Activated CD4-positive, alpha-beta T cell treated with anti-CD3 and anti-CD28 coated beads for 24 hours (primary cell): ENCODE measurements around the gene SSNA1.
A peak's percentile ranks its signal among the peaks of the same experiment; 100 is the strongest.

ENCODE experiments used
- DNase-seq, 2 donors: peaks; one replicate each; pipeline ENCODE4 v3.0.0-alpha.2; 2020; ENCODE audit warnings: low read depth in 2 of 2

SSNA1 gene, protein sequence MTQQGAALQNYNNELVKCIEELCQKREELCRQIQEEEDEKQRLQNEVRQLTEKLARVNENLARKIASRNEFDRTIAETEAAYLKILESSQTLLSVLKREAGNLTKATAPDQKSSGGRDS

DNA sequence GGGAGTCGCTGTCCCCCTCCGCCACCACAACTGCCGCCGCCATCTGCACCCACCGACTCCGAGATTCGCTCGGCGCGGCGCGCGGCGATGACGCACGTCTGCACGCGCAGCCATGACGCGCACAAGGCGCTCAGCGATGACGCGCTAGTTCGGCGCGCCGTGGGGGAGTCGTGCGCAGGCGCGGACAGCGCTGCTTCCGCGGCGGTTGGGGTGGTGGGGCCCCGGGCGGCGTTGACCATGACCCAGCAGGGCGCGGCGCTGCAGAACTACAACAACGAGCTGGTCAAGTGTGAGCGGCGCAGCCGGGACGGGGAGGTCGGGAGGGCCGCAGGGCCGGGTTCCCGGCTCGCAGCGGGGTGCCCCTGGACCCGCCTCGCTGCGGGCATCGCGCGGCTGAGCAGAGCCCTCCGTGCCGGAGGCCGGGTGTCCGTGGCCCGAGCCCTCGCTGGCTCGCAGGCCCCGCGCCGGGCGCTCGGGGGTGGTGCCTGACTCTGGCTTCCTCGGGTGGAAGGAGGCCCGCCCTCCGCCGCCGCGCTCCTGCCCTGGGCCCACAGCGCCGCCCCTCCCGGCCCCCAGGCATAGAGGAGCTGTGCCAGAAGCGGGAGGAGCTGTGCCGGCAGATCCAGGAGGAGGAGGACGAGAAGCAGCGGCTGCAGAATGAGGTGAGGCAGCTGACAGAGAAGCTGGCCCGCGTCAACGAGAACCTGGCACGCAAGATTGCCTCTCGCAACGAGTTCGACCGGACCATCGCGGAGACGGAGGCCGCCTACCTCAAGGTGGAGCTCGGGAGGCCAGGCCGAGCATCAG lies at the start of gene SSNA1, which contains the start of gene ANAPC2:
TSS of gene SSNA1 (plus strand) at position 187 of the 807 bp plus-strand sequence. CDS start at position 238, 51 bp downstream.
TSS of gene ANAPC2 (minus strand) at position 71 of the 807 bp plus-strand sequence. CDS start at position 43, 28 bp downstream.
- DNase-seq, result peak; percentile 88 to 90

DNA sequence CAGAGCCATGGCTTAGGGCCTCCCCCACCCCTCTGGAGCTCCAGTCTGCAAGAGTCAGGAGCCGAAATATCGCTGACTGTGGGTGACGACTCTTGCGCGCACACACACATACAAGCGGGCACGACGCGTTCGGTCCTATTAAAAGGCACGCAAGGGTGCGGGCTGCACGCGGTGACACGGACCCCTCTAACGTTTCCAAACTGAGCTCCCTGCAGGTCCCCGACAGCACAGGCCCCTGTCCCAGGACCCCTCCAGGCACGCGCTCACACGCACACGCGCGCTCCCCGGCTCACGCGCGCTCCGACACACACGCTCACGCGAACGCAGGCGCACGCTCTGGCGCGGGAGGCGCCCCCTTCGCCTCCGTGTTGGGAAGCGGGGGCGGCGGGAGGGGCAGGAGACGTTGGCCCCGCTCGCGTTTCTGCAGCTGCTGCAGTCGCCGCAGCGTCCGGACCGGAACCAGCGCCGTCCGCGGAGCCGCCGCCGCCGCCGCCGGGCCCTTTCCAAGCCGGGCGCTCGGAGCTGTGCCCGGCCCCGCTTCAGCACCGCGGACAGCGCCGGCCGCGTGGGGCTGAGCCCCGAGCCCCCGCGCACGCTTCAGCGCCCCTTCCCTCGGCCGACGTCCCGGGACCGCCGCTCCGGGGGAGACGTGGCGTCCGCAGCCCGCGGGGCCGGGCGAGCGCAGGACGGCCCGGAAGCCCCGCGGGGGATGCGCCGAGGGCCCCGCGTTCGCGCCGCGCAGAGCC lies 49.6 kb upstream of the SSNA1 start, which contains the start of gene GRIN1:
TSS of gene GRIN1 (plus strand) at position 433 of the 746 bp plus-strand sequence. CDS start 333 bp downstream, outside the sequence.
- no peak for DNase-seq

DNA sequence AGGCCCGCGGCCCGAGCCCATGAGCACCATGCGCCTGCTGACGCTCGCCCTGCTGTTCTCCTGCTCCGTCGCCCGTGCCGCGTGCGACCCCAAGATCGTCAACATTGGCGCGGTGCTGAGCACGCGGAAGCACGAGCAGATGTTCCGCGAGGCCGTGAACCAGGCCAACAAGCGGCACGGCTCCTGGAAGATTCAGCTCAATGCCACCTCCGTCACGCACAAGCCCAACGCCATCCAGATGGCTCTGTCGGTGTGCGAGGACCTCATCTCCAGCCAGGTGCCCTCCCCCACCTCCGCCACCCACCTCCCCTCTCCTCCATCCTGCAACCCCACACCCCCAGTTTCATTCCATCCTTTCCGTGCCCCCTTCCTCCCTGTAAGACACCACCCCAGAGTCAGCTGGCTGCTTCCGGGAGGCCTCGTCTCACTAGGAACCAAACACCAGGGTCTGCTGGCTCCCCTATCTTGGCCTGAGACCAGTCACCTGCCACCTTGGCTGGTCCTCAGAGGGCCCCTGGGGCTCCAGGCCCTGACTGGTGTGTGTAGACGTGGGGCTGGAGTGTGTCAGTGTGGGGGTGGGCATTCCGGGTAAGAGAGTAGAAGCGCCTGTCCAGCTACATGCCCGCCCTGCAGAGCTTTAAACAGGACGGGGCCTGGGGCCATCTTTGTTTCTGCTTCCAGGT lies 48.9 kb upstream of the SSNA1 start:
- no peak for DNase-seq

GRCh38 chr9:137140151-137141012 lies 48.1 kb upstream of the SSNA1 start:
- DNase-seq, result no peak

DNA sequence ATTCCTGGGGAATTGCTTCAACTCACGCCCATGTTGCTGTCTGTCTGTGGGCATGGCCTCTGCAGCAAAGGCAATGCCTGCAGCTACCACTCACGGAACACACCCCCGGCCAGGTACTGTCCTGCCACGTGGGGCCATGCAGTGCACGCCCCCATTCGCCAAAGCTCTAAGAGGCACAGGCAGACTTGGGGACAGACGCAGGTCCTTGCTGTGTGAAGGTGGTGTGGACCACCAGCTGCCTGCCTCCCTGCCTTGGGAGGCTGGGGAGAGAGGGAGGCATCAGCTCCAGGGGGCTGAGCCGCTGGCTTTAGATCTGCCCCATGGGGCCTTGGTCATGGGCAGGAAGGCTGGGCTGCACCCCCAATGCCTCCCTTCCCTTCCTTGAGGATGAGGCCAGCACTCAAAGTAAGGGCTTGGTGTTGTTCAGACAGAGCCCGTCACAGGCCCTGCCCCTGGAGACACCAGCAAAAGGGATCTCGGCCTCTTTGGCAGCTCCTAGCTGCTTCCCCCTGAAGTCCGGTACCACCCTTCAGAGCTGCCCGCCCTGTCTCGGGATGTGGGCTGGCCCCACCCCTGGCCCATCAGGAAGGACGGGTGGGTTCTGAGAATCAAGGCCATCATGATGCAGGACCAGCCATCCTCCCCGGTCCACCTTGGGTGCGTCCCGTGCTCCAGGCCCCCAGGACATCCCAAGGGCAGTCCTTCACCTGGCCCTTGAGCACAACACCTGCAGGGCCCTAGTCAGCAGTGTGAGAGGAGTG lies 47.2 kb upstream of the SSNA1 start:
- DNase-seq, result no peak

GRCh38 chr9:137141976-137142936 lies 46.2 kb upstream of the SSNA1 start:
- DNase-seq, result no peak

DNA sequence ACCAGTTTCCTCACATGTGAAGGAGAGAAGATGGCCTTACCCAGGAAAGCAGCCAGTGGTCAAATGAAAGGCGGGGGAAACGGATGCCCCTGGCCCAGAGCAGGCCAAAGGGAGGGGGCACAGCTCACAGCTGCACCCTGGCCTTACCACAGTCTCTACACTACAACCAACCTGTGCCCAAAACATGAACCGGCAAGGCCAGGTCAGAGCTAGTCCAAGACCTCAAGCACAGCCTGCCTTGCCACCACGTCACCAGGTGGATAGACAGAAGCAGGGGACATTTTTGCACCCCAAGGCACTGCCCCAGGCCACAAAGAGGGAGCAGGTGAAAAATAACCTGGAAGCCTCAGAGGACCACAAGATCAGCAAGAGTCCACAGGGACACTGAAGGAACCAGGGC lies 45.0 kb upstream of the SSNA1 start:
- DNase-seq, result no peak

- no peak for DNase-seq
Observed at GRCh38 chr9:137145731-137146526, 42.5 kb upstream of the SSNA1 start.

DNA sequence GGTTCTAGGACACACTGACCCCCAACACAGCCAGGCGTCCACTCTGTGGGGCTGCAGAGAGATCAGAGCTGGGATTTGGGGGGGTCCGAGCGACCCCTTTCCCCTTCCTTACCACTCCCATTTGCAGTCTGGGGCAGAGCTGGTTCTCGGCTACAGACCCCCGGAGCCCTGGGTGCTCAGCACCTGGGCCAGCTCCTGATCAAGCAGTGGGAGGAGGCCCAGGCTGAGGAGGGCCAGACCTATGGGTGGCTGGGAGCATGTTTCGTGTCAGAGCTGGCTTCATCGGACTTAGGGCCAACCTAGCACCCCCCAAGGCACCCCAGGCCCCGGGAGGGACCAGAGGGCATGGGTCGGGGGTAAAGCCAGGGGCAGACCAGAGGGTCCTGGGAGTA lies 42.0 kb upstream of the SSNA1 start:
- no peak for DNase-seq

DNA sequence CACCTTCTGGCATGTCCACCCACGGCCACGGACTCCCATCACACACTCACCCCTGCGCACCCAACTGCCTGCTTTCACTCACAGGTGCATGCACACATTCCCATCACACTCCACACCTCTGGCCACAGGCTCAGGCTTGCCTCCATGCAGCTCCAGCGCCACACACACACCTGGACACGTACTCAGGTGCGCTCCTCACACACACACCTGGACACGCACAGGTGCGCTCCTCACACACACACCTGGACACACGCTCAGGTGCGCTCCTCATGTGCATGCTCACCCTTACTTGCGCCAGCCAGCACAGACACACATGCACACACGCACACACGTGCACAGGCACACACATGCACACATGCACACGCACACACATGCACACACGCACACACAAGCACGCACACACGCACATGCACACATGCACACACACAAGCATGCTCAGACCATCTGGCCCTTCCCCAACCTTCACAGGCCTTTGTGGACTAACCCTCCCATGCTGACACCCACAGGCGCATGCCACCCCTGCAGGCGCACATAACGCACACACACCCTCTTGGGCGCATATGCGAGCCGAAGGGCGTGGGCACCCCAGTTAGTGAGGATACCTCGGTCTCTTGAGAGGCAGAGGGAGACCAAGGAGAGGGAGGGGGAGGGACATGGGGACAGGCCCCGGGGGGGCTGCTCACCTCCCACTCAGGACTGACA lies 41.2 kb upstream of the SSNA1 start:
- no peak for DNase-seq

GRCh38 chr9:137147793-137148160 lies 40.7 kb upstream of the SSNA1 start:
- no peak for DNase-seq

DNA sequence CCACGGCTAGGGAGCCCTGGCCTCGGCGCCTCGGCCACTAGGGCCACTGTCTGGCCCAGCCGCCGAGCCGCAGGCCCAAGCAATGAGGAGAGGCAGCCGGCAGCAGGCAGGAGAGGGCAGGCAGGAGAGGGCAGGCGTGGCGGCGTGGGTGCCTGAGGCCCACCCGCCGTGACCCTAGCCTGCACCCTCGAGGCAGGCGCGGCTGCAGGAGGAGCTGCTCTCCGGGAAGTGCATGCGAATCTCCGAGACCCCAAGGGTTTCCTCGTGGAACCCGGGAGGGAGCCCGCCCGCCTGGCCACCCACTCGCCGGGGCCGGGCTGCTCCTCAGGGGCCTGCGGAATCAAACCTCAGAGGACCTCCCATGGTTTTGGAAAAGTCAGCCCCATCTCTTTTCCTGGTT lies 40.2 kb upstream of the SSNA1 start:
- DNase-seq, result no peak

- DNase-seq, result no peak
Observed at GRCh38 chr9:137148661-137149060, 39.8 kb upstream of the SSNA1 start.

DNA sequence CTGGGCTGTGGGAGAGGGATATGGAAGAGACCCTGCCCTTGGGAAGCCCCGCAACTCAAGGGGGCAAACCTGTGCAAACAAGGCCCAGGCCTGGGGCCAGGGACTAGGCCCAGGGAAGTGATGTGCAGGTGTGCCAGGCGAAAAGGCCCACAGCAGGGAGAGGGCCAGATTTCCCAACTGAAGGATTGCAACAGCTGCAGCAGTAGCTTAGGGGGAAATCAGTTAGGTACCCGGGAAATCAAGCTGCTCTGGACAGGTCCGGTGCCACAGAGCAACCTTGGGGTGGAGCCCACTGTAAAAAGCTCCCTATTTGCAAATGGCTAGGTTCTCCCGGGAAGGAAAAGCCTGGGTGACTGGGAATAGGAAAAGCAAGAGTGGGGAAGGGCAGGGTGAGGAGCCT lies 39.1 kb upstream of the SSNA1 start:
- DNase-seq, result no peak

GRCh38 chr9:137149942-137150616 lies 38.4 kb upstream of the SSNA1 start:
- DNase-seq, result no peak

DNA sequence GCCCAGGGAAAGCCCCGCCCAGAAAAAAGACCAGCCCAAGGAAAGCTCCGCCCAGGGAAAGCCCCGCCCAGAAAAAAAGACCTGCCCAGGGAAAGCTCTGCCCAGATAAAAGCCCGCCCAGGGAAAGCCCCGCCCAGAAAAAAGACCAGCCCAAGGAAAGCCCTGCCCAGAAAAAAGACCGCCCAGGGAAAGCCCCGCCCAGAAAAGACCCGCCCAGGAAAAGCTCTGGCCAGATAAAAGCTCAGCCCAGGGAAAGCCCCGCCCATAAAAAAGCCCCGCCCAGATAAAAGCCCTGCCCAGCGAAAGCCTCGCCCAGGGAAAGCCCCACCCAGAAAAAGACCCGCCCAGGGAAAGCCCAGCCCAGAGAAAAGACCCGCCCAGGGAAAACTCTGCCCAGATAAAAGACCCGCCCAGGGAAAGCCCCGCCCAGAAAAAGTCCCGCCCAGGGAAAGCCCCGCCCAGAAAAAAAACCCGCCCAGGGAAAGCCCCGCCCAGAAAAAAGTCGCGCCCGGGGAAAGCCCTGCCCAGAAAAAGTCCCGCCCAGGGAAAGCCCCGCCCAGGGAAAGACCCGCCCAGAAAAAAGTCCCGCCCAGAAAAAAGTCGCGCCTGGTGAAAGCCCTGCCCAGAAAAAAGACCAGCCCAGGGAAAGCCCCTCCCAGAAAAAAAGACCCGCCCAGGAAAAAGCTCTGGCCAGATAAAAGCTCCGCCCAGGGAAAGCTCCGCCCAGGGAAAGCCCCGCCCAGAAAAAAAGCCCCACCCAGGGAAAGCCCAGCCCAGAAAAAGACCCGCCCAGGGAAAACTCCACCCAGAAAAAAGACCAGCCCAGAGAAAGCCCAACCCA lies 37.6 kb upstream of the SSNA1 start:
- peak; percentile 25 to 48 for DNase-seq
